K562 (cell line): ENCODE measurements around the gene ANXA4. TPM values are rescaled to one million over a fixed set of nuclear protein-coding genes. Genes with fewer than 3 reads are reported as not detected.

ENCODE experiments used
- ATAC-seq: fragments of 200-7000 bp; cut with Tn5 transposase; 3 replicates; pipeline ENCODE4 v1.9.1; 2020; ENCODE audit warnings: moderate library complexity
- BruUV-seq: library from RNA; stranded (reverse); fragments of 400-500 nt; replicated peaks from 2 replicates; lab custom pipeline; 2021; lab: Mats Ljungman, UMichigan
- CTCF ChIA-PET: fragments of 300-600 bp; formaldehyde crosslinking; extraction: SDS; loops from one replicate; lab custom pipeline; 2021; ENCODE audit warnings: low intra/inter-chr PET ratio; lab: Yijun Ruan, JAX
- POLR2A ChIA-PET: fragments of 300-600, 350-650 bp; sonication (Branson Sonifier 250); formaldehyde crosslinking; extraction: SDS; loops from one replicate; lab custom pipeline; 2021; ENCODE audit warnings: antibody characterized with exemption, inconsistent platforms; lab: Yijun Ruan, JAX
- DNase-seq, 4 experiments: peaks; one replicate each; pipeline versions ENCODE4 v3.0.0 to v3.0.0-alpha.2; 2011 to 2018; ENCODE audit warnings: low spot score in 3 of 4, mixed read lengths in 3 of 4; ENCODE audit errors: extremely low read depth in 1 of 4
- FAIRE-seq: peaks from 2 replicates; lab custom pipeline; 2011; peaks lifted over from hg19 to GRCh38; lab: Jason Lieb, UNC
- H2AFZ ChIP-seq: 2 replicates; pipeline ENCODE4 v1.6.0; 2011; ENCODE audit warnings: low read depth, low read length, control low read depth, inconsistent platforms
- H3K27ac ChIP-seq: fragments of 200-600 bp; 3 replicates; pipeline ENCODE4 v1.8.0; 2011; ENCODE audit warnings: low read depth, mild to moderate bottlenecking, control low read depth, inconsistent platforms, low read length, moderate library complexity, mixed read lengths; ENCODE audit errors: extremely low read depth
- H3K27me3 ChIP-seq, 2 experiments: fragments of 300-600 bp in 1 of 2; 2 replicates in 1 of 2; 3 replicates in 1 of 2; pipeline versions ENCODE4 v1.6.0 to v1.8.0; 2011; ENCODE audit warnings: inconsistent platforms in 2 of 2, low read length in 2 of 2, mild to moderate bottlenecking in 1 of 2, mixed read lengths in 1 of 2, moderate library complexity in 1 of 2; ENCODE audit not compliant: control insufficient read depth in 2 of 2, insufficient read depth in 2 of 2
- H3K36me3 ChIP-seq: fragments of 300-600 bp; 3 replicates; pipeline ENCODE4 v1.8.0; 2011; ENCODE audit warnings: mild to moderate bottlenecking, low read length, inconsistent platforms; ENCODE audit not compliant: control insufficient read depth, insufficient read depth
- H3K4me1 ChIP-seq, 2 experiments: fragments of 200-600 bp in 1 of 2; replicated peaks in 1 of 2; 2 replicates in 1 of 2; 3 replicates in 1 of 2; pipeline versions ENCODE4 v1.5.1 to v1.8.0; 2011; ENCODE audit warnings: inconsistent platforms in 2 of 2, low read length in 2 of 2, mild to moderate bottlenecking in 1 of 2, mixed read lengths in 1 of 2, moderate library complexity in 1 of 2; ENCODE audit not compliant: control insufficient read depth in 2 of 2, insufficient read depth in 2 of 2
- H3K4me2 ChIP-seq: 2 replicates; pipeline ENCODE4 v1.6.1; 2011; ENCODE audit warnings: low read length, control low read depth, inconsistent platforms, mixed read lengths; ENCODE audit not compliant: insufficient read depth
- H3K4me3 ChIP-seq: fragments of 200-600 bp; sonication (generic), shearing (Covaris generic); 2 replicates; pipeline ENCODE4 v1.5.1; 2016; ENCODE audit warnings: control low read depth, inconsistent platforms
- H3K79me2 ChIP-seq: fragments of 200-600 bp; 3 replicates; pipeline ENCODE4 v1.8.0; 2011; ENCODE audit warnings: low read length, inconsistent platforms; ENCODE audit not compliant: control insufficient read depth, insufficient read depth
- H3K9ac ChIP-seq, 2 experiments: 2 replicates each; pipeline versions ENCODE4 v1.6.0 to v1.6.1; 2011; ENCODE audit warnings: low read depth in 2 of 2, low read length in 2 of 2, control low read depth in 1 of 2, inconsistent platforms in 1 of 2, mild to moderate bottlenecking in 1 of 2, mixed read lengths in 1 of 2; ENCODE audit not compliant: insufficient read depth in 1 of 2
- H3K9me1 ChIP-seq: one replicate; pipeline ENCODE4 v1.6.0; 2011; ENCODE audit warnings: inconsistent platforms, mild to moderate bottlenecking, low read length, moderate library complexity; ENCODE audit not compliant: control insufficient read depth, insufficient read depth
- H3K9me3 ChIP-seq: replicated peaks from 2 replicates; pipeline ENCODE4 v1.5.1; 2011; ENCODE audit warnings: low read depth, low read length, inconsistent platforms; ENCODE audit not compliant: control insufficient read depth, insufficient read depth
- H4K20me1 ChIP-seq: replicated peaks from 2 replicates; pipeline ENCODE4 v1.6.1; 2011; ENCODE audit warnings: low read length, inconsistent platforms, mixed read lengths; ENCODE audit not compliant: control insufficient read depth, insufficient read depth
- GABPB1 ChIP-seq: sonication (generic); formaldehyde crosslinking; IDR thresholded peaks from 2 replicates; pipeline ENCODE4 v1.8.0; 2022; ENCODE audit warnings: mild to moderate bottlenecking, missing genetic modification reagents
- JUND ChIP-seq, 2 experiments: IDR thresholded peaks; 2 replicates in 1 of 2; 3 replicates in 1 of 2; pipeline ENCODE4 v1.6.1; 2011; ENCODE audit warnings: borderline replicate concordance in 2 of 2, low read depth in 2 of 2, low read length in 2 of 2, improper control_type of control experiment in 1 of 2, missing biosample characterization in 1 of 2, missing genetic modification characterization in 1 of 2, missing genetic modification reagents in 1 of 2
- KHSRP ChIP-seq: fragments of 450-650 bp; IDR thresholded peaks from 2 replicates; pipeline ENCODE4 v1.6.1; 2017
- L3MBTL2 ChIP-seq: fragments of 450-650 bp; IDR thresholded peaks from 2 replicates; pipeline ENCODE4 v1.6.1; 2016; ENCODE audit warnings: mild to moderate bottlenecking, moderate library complexity
- LCOR ChIP-seq: sonication (generic); formaldehyde crosslinking; IDR thresholded peaks from 2 replicates; pipeline ENCODE4 v1.8.0; 2022; ENCODE audit warnings: mild to moderate bottlenecking, missing genetic modification reagents
- RCOR1 ChIP-seq, 2 experiments: IDR thresholded peaks; 2 replicates each; pipeline ENCODE4 v1.6.1; 2012; ENCODE audit warnings: low read depth in 2 of 2, low read length in 2 of 2, borderline replicate concordance in 1 of 2, improper control_type of control experiment in 1 of 2
- SMC3 ChIP-seq: conservative IDR thresholded peaks from 2 replicates; pipeline ENCODE4 v1.6.1; 2011; ENCODE audit warnings: low read depth, low read length, improper control_type of control experiment; ENCODE audit not compliant: insufficient read depth
- SPI1 ChIP-seq: IDR thresholded peaks from 2 replicates; pipeline ENCODE4 v1.6.1; 2011; ENCODE audit warnings: low read depth, low read length, control low read depth, borderline replicate concordance
- TAF9B ChIP-seq: fragments of 450-650 bp; IDR thresholded peaks from 2 replicates; pipeline ENCODE4 v1.6.1; 2018; ENCODE audit warnings: mild to moderate bottlenecking; ENCODE audit not compliant: partially characterized antibody
- ZNF124 ChIP-seq: sonication (generic); formaldehyde crosslinking; IDR thresholded peaks from 2 replicates; pipeline ENCODE4 v1.8.1; 2022; ENCODE audit warnings: missing genetic modification reagents
- ZNF695 ChIP-seq: fragments of 450-650 bp; formaldehyde crosslinking; IDR thresholded peaks from 2 replicates; pipeline ENCODE4 v1.4.0; 2020; ENCODE audit warnings: mild to moderate bottlenecking, moderate library complexity
- WGBS: fragments of 100-300 bp; shearing (Covaris generic); methylation state at CpG from one replicate; pipeline ENCODE4 v1.1.6; 2016; ENCODE audit warnings: low coverage, mixed read lengths; ENCODE audit not compliant: insufficient coverage; ENCODE audit errors: missing lambda C conversion rate; 5-methylcytosine and 5-hydroxymethylcytosine counted together
- in situ Hi-C: fragments of 300-500 bp; cut with MboI; formaldehyde crosslinking; loops from 4 replicates; pipeline ENCODE4 v1.15.0; 2018; ENCODE audit warnings: inconsistent platforms, mixed read lengths
- intact Hi-C: fragments of 100-400 bp; cut with micrococcal nuclease; formaldehyde crosslinking; loops from 2 replicates; pipeline ENCODE4 v1.14.2; 2022
- polyA plus RNA-seq, 8 experiments: library from polyadenylated mRNA; depleted of rRNA in 4 of 8; stranded (reverse) in 5 of 8; unstranded in 3 of 8; fragments of >200 nt; fragmentation: Nextera tagmentation in 2 of 8; fragmentation: Illumina TruSeq in 1 of 8; extraction: Ambion mirVana in 2 of 8; extraction: Trizol in 1 of 8; gene quantifications; 2 replicates each; pipeline versions ENCODE4 v1.2.1 to v1.2.3, GENCODE V29; 2011 to 2014; ENCODE audit warnings: inconsistent platforms in 1 of 8, missing spikeins in 1 of 8
- total RNA-seq, 7 experiments: library from RNA; depleted of rRNA in 6 of 7; stranded (reverse); fragments of >200 nt in 6 of 7; fragmentation: Illumina TruSeq in 2 of 7; extraction: Trizol in 2 of 7; gene quantifications; 2 replicates each; pipeline versions ENCODE4 v1.2.1 to v1.2.3, GENCODE V29; 2011 to 2021; ENCODE audit warnings: low replicate concordance in 1 of 7
- TF ChIP-seq, protein P1 (sequence below): fragments of 250-450 bp; sonication (Bioruptor Pico); IDR thresholded peaks from 2 replicates; pipeline ENCODE4 v1.4.0; 2020
- TF ChIP-seq, protein P2 (sequence below): fragments of 250-450 bp; sonication (Bioruptor Pico); IDR thresholded peaks from 2 replicates; pipeline ENCODE4 v1.5.0; 2022; ENCODE audit warnings: mild to moderate bottlenecking

The ANXA4 gene
- total and polyA plus RNA-seq, 9 of the 15 experiments (the other 6 are each of a cell fraction or from before 2014, with no cell fraction given) = 3.4 to 13.6 (median 11.6) TPM

GRCh38 chr2:69724540-69725159 lies 17.3 kb upstream of the ANXA4 start:
- H3K9me1 ChIP-seq = no peaks in the 10 kb centered on the region
- peak; percentile 99 for FAIRE-seq
- peak; percentile 75 for TF ChIP-seq LCOR (CRISPR knock-in tag)
- no peak for TF ChIP-seq KHSRP
- TF ChIP-seq SMC3 = peak; percentile 93
- peak; percentile 74 for TF ChIP-seq SPI1
- peak; percentile 22; the same call in 1 of the 2 replicates for TF ChIP-seq GABPB1 (CRISPR knock-in tag)
- TF ChIP-seq ZNF695 (CRISPR knock-in tag) = no peak
- TF ChIP-seq L3MBTL2 = 0 out of 2 replicates have a peak, but pooled peaks have one; percentile 16
- TF ChIP-seq ZNF124 = no peak
- no peak for TF ChIP-seq TAF9B
- peak in 1 of 2 experiments; percentile 79; a peak in 1 of 4 replicates for TF ChIP-seq RCOR1 (IDR thresholded peaks at IDR 0.05; ENCODE audit: borderline replicate concordance in 1 of 2, low read depth in 2 of 2, low read length in 2 of 2)
- TF ChIP-seq JUND (IDR thresholded peaks at IDR 0.05; ENCODE audit: borderline replicate concordance, low read depth, low read length) = peak; percentile 78
- peak; percentile 74; the same call in 2 of the 3 replicates for TF ChIP-seq JUND (tag; IDR thresholded peaks at IDR 0.05; ENCODE audit: borderline replicate concordance, low read depth, low read length)
- TF ChIP-seq, protein P1, sequence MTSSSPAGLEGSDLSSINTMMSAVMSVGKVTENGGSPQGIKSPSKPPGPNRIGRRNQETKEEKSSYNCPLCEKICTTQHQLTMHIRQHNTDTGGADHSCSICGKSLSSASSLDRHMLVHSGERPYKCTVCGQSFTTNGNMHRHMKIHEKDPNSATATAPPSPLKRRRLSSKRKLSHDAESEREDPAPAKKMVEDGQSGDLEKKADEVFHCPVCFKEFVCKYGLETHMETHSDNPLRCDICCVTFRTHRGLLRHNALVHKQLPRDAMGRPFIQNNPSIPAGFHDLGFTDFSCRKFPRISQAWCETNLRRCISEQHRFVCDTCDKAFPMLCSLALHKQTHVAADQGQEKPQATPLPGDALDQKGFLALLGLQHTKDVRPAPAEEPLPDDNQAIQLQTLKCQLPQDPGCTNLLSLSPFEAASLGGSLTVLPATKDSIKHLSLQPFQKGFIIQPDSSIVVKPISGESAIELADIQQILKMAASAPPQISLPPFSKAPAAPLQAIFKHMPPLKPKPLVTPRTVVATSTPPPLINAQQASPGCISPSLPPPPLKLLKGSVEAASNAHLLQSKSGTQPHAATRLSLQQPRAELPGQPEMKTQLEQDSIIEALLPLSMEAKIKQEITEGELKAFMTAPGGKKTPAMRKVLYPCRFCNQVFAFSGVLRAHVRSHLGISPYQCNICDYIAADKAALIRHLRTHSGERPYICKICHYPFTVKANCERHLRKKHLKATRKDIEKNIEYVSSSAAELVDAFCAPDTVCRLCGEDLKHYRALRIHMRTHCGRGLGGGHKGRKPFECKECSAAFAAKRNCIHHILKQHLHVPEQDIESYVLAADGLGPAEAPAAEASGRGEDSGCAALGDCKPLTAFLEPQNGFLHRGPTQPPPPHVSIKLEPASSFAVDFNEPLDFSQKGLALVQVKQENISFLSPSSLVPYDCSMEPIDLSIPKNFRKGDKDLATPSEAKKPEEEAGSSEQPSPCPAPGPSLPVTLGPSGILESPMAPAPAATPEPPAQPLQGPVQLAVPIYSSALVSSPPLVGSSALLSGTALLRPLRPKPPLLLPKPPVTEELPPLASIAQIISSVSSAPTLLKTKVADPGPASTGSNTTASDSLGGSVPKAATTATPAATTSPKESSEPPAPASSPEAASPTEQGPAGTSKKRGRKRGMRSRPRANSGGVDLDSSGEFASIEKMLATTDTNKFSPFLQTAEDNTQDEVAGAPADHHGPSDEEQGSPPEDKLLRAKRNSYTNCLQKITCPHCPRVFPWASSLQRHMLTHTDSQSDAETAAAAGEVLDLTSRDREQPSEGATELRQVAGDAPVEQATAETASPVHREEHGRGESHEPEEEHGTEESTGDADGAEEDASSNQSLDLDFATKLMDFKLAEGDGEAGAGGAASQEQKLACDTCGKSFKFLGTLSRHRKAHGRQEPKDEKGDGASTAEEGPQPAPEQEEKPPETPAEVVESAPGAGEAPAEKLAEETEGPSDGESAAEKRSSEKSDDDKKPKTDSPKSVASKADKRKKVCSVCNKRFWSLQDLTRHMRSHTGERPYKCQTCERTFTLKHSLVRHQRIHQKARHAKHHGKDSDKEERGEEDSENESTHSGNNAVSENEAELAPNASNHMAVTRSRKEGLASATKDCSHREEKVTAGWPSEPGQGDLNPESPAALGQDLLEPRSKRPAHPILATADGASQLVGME (CRISPR knock-in tag) = 0 out of 2 replicates have a peak, but pooled peaks have one; percentile 43
- TF ChIP-seq, protein P2, sequence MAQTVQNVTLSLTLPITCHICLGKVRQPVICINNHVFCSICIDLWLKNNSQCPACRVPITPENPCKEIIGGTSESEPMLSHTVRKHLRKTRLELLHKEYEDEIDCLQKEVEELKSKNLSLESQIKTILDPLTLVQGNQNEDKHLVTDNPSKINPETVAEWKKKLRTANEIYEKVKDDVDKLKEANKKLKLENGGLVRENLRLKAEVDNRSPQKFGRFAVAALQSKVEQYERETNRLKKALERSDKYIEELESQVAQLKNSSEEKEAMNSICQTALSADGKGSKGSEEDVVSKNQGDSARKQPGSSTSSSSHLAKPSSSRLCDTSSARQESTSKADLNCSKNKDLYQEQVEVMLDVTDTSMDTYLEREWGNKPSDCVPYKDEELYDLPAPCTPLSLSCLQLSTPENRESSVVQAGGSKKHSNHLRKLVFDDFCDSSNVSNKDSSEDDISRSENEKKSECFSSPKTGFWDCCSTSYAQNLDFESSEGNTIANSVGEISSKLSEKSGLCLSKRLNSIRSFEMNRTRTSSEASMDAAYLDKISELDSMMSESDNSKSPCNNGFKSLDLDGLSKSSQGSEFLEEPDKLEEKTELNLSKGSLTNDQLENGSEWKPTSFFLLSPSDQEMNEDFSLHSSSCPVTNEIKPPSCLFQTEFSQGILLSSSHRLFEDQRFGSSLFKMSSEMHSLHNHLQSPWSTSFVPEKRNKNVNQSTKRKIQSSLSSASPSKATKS = no peak

More at GRCh38 chr2:69724540-69725159, 17.3 kb upstream of the ANXA4 start:
- no peak overlapping the region for H3K27ac ChIP-seq
- peak overlapping the region; percentile 81 for H2AFZ ChIP-seq
- intact Hi-C loops (loop anchor here (1.0 to 10.0 kb wide), 7 partner anchors 72 to 580 kb away; partner anchors contain the start of genes FAM136A and SNRNP27), in situ Hi-C loops (loop anchor here (5.0 to 25.0 kb wide), 4 partner anchors 183 to 687 kb away; no protein-coding TSS in a partner anchor)
- no peaks in the 10 kb centered on the region for H3K36me3 ChIP-seq
- H3K4me1 ChIP-seq = peaks cover 6 to 7% of the 10 kb centered on the region in 2 experiments; a peak in 3 of 5 replicates
- ChIA-PET POLR2A (interaction anchor here (0.6 to 2.3 kb wide), 17 partner anchors 8 to 418 kb away, joined by 3 to 9 read pairs (median 3); partner anchors contain the start of gene MXD1), CTCF (interaction anchor here (0.6 to 2.1 kb wide), 6 partner anchors 10 to 1572 kb away, joined by 3 to 28 read pairs (median 4); no protein-coding TSS in a partner anchor)
- 5% methylated on average over 13 of the region's 13 CpGs for WGBS
- no peaks in the 10 kb centered on the region for H4K20me1 ChIP-seq
- no peak overlapping the region for H3K4me3 ChIP-seq
- peak; percentile 68 to 91 (median 73) for DNase-seq
- no peaks in the 10 kb centered on the region; a peak in 1 of 5 replicates for H3K27me3 ChIP-seq
- no TSS peak for BruUV-seq
- ATAC-seq = peak; percentile 98
- no peaks in the 10 kb centered on the region for H3K79me2 ChIP-seq
- no peaks in the 10 kb centered on the region for H3K9me3 ChIP-seq
- H3K9ac ChIP-seq = no peak overlapping the region
- H3K4me2 ChIP-seq = peak overlapping the region; percentile 62
